KMS-11 (cell line): ENCODE measurements around the gene SLC1A4.

Experiments used
- H2AFZ ChIP-seq: fragments of 200-600 bp; sonication (generic); 2 replicates; pipeline ENCODE4 v1.6.1; 2016; ENCODE audit warnings: antibody characterized with exemption, mixed run types, low read depth
- H3K27ac ChIP-seq: fragments of 200-600 bp; sonication (generic); 2 replicates; pipeline ENCODE4 v1.6.1; 2016; ENCODE audit warnings: mild to moderate bottlenecking, mixed run types
- H3K27me3 ChIP-seq: fragments of 200-600 bp; sonication (generic); 2 replicates; pipeline ENCODE4 v1.6.1; 2017; ENCODE audit warnings: mild to moderate bottlenecking, low read depth, mixed run types, moderate library complexity; ENCODE audit not compliant: insufficient read depth
- H3K36me3 ChIP-seq: fragments of 200-600 bp; sonication (generic); 2 replicates; pipeline ENCODE4 v1.6.1; 2017; ENCODE audit warnings: mild to moderate bottlenecking, mixed run types; ENCODE audit not compliant: insufficient read depth
- H3K4me1 ChIP-seq: fragments of 200-600 bp; sonication (generic); 2 replicates; pipeline ENCODE4 v1.6.1; 2016; ENCODE audit warnings: mild to moderate bottlenecking, low read depth, mixed run types; ENCODE audit not compliant: poor library complexity, severe bottlenecking
- H3K4me2 ChIP-seq: fragments of 200-600 bp; sonication (generic); 2 replicates; pipeline ENCODE4 v1.7.0; 2016; ENCODE audit warnings: mild to moderate bottlenecking, mixed run types
- H3K4me3 ChIP-seq: fragments of 200-600 bp; sonication (generic); IDR thresholded peaks from 2 replicates; pipeline ENCODE4 v1.6.1; 2017; ENCODE audit warnings: low read depth, low read length, mixed read lengths; ENCODE audit not compliant: insufficient read depth
- H3K79me2 ChIP-seq: fragments of 200-600 bp; sonication (generic); 2 replicates; pipeline ENCODE4 v1.6.1; 2016; ENCODE audit warnings: low read depth, mixed run types; ENCODE audit not compliant: insufficient read depth
- H3K9ac ChIP-seq: fragments of 200-600 bp; sonication (generic); 2 replicates; pipeline ENCODE4 v1.6.1; 2016; ENCODE audit warnings: mild to moderate bottlenecking, mixed run types
- H4K20me1 ChIP-seq: fragments of 200-600 bp; sonication (generic); 2 replicates; pipeline ENCODE4 v1.6.1; 2016; ENCODE audit warnings: mild to moderate bottlenecking, mixed run types; ENCODE audit not compliant: insufficient read depth
- TF ChIP-seq, protein P1 (sequence below): fragments of 200-600 bp; sonication (generic); conservative IDR thresholded peaks from 2 replicates; pipeline ENCODE4 v1.6.1; 2017; ENCODE audit warnings: low read depth, mild to moderate bottlenecking, antibody characterized with exemption, low read length, moderate library complexity, mixed read lengths

SLC1A4 gene

DNA sequence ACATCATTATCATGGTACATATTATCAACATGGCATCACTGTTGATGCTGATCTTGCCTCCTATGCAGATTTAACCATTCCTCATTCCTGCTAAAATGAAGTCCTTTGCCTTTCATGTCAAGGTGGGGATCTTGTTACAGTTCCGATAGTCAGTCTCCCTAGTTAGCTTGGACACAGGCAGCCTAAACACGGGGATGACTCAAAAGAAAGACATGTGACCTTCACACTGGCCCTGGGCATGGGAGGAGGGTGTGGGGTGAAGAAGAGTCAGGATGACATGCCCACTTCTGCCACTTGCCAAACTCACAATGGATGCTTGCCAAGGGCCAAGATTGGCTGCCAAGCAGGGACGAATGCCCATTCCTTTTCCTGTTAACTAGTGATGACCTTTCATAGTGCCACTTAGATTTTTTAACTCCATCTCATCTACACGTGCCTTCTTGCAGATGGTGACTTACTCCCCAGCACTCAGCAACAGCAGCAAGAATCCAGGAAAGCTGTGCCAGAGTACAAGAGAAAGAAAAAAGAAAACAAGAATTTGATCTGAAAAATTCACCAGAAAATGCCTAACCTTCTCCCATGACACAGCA, 13.9 kb upstream of the SLC1A4 start:
- TF ChIP-seq, protein P1, sequence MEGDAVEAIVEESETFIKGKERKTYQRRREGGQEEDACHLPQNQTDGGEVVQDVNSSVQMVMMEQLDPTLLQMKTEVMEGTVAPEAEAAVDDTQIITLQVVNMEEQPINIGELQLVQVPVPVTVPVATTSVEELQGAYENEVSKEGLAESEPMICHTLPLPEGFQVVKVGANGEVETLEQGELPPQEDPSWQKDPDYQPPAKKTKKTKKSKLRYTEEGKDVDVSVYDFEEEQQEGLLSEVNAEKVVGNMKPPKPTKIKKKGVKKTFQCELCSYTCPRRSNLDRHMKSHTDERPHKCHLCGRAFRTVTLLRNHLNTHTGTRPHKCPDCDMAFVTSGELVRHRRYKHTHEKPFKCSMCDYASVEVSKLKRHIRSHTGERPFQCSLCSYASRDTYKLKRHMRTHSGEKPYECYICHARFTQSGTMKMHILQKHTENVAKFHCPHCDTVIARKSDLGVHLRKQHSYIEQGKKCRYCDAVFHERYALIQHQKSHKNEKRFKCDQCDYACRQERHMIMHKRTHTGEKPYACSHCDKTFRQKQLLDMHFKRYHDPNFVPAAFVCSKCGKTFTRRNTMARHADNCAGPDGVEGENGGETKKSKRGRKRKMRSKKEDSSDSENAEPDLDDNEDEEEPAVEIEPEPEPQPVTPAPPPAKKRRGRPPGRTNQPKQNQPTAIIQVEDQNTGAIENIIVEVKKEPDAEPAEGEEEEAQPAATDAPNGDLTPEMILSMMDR: no peak
- peaks cover 20% of the 10 kb centered on the region for H3K4me1 ChIP-seq
- no peaks in the 10 kb centered on the region for H3K36me3 ChIP-seq
- H3K27me3 ChIP-seq: no peaks in the 10 kb centered on the region
- H3K4me2 ChIP-seq: no peak overlapping the region
- no peak overlapping the region for H2AFZ ChIP-seq
- H3K79me2 ChIP-seq: no peaks in the 10 kb centered on the region
- no peak overlapping the region for H3K27ac ChIP-seq
- no peak overlapping the region for H3K4me3 ChIP-seq
- no peak overlapping the region for H3K9ac ChIP-seq
- H4K20me1 ChIP-seq: no peaks in the 10 kb centered on the region

DNA sequence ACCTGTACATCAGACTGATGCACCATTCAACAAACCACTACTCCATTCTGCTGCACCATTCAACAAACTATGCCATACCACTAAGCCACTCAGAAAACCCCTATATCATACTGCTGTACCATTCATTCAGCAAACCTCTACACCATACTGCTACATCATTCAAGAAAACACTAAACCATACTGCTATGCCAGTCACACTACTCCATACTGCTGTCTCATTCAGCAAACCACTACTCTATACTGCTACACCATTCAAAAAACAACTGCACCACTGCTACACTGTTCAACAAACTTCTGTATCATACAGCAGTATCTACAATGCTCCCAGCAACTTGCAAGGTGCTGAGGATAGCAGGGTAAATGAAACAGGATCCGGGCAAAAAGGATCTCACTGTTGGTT, 12.9 kb upstream of the SLC1A4 start:
- Histone ChIP-seq H4K20me1 (no peaks in the 10 kb centered on the region), H3K27me3 (no peaks in the 10 kb centered on the region), H2AFZ (no peak overlapping the region)

DNA sequence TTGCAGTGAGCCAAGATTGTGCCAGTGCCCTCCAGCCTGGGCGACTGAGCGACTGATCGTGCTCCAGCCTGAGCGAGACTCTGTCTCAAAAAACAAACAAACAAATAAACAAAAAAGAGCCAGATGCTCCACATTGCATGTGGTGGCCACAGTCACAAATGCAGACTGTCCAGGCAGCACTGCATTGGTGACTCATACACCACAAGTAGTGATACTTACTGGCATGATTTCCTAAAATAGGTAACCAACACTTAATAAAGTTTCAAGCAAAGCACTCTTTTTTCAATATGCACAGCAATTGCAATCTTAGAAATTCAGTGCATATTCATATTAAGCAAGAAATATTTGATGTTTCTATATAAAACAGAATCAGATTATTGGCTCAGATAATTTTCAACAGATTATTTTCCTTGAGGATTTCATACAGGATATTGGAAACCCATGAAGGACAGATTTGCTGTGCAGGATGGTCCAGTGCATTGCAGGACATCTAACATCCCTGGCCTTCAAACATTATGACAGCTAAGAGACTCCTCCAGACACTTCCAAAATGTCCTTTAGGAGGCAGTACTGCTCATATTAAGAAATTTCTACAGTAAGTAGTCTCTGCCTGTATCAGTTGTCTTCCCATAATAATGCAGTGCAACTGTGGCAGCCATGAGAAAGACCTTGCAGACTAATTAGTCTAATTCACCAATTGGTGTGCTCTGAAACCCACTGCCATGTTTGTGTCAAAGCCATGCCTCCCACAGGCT, 10.5 kb upstream of the SLC1A4 start:
- TF ChIP-seq, protein P1: peak; percentile 37
- Histone ChIP-seq H3K4me1 (peaks cover 26% of the 10 kb centered on the region), H4K20me1 (no peaks in the 10 kb centered on the region), H3K27me3 (no peaks in the 10 kb centered on the region), H3K4me3 (no peak overlapping the region), H2AFZ (no peak overlapping the region), H3K79me2 (no peaks in the 10 kb centered on the region), H3K9ac (no peak overlapping the region), H3K36me3 (no peaks in the 10 kb centered on the region), H3K4me2 (no peak overlapping the region), H3K27ac (no peak overlapping the region)

More for the DNA sequence above, 12.9 kb upstream of the SLC1A4 start:
- Histone ChIP-seq H3K4me3 (no peak overlapping the region), H3K9ac (no peak overlapping the region), H3K36me3 (no peaks in the 10 kb centered on the region), H3K79me2 (no peaks in the 10 kb centered on the region), H3K4me2 (no peak overlapping the region), H3K4me1 (peaks cover 20% of the 10 kb centered on the region), H3K27ac (no peak overlapping the region)
- TF ChIP-seq, protein P1: no peak

DNA sequence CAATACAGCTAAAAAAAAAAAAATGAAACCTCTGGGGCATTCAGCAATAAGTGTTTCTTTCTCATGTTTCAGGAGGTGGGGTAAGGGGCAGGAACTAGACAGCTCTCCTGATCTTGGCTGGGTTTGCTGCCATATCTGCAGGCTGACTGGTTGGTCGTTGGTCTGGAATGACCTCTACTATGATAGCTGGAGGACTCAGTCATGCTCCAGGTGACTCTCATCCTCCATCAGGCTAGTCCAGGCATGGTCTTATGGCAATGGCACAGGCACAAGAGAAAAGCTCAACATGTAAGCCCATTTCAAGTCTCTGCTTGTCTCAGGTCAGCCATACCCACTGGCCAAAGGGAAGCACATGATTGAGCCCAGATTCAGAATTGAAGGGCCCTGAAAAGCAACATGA, 9.5 kb upstream of the SLC1A4 start:
- H3K4me2 ChIP-seq: no peak overlapping the region
- TF ChIP-seq, protein P1: no peak
- no peak overlapping the region for H2AFZ ChIP-seq
- H3K27ac ChIP-seq: no peak overlapping the region
- no peak overlapping the region for H3K4me3 ChIP-seq
- H3K79me2 ChIP-seq: no peaks in the 10 kb centered on the region
- H3K4me1 ChIP-seq: peaks cover 26% of the 10 kb centered on the region
- no peaks in the 10 kb centered on the region for H3K36me3 ChIP-seq
- H3K9ac ChIP-seq: no peak overlapping the region
- H3K27me3 ChIP-seq: no peaks in the 10 kb centered on the region
- no peaks in the 10 kb centered on the region for H4K20me1 ChIP-seq
